T-helper 2 cell treated with Interferon-gamma antibody and Interleukin-4, amounts not matched to agents 100 ng/mL and 5 ng/mL, for 36 hours (primary cell): ENCODE data around the gene ERCC6L2. TPM values are rescaled to one million over a fixed set of nuclear protein-coding genes. Genes with fewer than 3 reads are reported as not detected.

Source experiments
- intact Hi-C: fragments of 100-400 bp; cut with micrococcal nuclease; formaldehyde crosslinking; loops from one replicate; pipeline ENCODE4 v1.15.1; 2023
- total RNA-seq: library from RNA; stranded (reverse); gene quantifications from 2 replicates; pipeline ENCODE4 v1.2.3, GENCODE V29; 2022

The ERCC6L2 gene, protein sequence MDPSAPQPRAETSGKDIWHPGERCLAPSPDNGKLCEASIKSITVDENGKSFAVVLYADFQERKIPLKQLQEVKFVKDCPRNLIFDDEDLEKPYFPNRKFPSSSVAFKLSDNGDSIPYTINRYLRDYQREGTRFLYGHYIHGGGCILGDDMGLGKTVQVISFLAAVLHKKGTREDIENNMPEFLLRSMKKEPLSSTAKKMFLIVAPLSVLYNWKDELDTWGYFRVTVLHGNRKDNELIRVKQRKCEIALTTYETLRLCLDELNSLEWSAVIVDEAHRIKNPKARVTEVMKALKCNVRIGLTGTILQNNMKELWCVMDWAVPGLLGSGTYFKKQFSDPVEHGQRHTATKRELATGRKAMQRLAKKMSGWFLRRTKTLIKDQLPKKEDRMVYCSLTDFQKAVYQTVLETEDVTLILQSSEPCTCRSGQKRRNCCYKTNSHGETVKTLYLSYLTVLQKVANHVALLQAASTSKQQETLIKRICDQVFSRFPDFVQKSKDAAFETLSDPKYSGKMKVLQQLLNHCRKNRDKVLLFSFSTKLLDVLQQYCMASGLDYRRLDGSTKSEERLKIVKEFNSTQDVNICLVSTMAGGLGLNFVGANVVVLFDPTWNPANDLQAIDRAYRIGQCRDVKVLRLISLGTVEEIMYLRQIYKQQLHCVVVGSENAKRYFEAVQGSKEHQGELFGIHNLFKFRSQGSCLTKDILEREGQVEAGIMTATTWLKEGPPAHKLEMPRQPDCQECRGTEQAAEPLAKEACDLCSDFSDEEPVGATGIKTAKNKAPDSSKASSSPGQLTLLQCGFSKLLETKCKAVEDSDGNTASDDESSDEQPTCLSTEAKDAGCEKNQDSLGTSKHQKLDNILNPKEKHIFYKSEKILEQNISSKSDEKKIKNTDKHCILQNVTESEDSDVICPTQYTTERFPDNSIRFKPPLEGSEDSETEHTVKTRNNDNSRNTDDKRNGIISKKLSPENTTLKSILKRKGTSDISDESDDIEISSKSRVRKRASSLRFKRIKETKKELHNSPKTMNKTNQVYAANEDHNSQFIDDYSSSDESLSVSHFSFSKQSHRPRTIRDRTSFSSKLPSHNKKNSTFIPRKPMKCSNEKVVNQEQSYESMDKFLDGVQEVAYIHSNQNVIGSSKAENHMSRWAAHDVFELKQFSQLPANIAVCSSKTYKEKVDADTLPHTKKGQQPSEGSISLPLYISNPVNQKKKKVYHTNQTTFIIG (N-terminal part only)
- 32.3 and 39.3 TPM in 2 replicates for total RNA-seq

- intact Hi-C loops, result loop anchor here (1.0 to 5.0 kb wide), 8 partner anchors 23 to 543 kb away; partner anchors contain the start of gene ZNF367
These were observed at the start of gene ERCC6L2 for GRCh38 chr9:95875305-95876137. TSS of gene ERCC6L2 (plus strand) at chr9:95875691. CDS start at chr9:95876039, 348 bp downstream.

DNA sequence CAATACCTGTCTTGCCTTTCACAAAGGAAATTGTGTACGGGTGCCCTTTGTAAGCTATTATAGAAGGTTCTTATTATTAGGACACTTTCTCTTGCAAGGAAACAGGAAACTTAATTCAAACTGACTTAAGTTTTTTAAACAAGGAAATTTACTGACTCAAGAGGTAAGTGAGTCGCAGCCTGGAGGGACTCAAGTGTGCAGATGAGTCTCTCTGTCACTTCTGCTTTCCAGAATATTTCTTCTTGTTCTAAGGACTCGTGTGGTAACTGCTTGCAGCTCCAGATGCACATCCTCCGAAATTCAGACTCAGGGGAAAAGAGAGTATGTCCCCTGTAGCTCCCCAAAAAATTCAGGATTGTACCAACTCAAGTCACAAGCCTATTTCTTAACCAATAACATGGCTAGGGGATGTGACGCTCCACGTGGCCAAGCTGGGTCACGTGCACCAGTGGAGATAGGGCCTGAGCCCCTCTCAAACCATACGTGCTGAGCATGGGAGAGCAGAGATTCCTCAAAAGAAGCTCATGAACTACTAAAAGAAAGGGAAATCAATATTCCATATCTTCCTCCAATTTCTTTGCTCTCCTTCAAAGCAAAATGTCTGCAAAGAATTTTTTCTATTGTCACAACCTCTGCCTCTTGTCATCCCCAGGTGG, 49.2 kb upstream of the ERCC6L2 start:
- intact Hi-C loops, result no loop called here

DNA sequence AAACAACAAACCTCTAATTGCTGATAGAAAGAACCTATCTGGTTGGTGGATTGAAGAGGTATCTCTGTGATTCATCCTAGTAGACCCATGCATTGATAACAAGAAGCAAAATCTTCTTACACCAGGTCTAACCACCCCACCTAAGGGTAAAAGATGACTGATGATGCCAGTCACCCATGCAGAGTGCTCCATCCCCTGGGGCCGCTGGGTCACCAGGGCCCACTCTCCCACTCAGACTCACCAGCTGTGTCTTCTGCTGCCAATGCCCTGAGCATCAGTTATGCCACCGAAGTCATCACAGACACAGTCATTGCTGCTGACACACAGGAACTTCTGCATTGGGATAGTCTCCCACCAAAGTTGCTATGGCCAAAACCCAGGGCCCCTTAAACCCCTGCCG, 44.7 kb upstream of the ERCC6L2 start:
- intact Hi-C loops, result no loop called here

- intact Hi-C loops, result no loop called here
These were observed 43.7 kb upstream of the ERCC6L2 start for GRCh38 chr9:95831810-95832209.

- intact Hi-C loops, result no loop called here
These were observed 41.8 kb upstream of the ERCC6L2 start for GRCh38 chr9:95833546-95834178.

DNA sequence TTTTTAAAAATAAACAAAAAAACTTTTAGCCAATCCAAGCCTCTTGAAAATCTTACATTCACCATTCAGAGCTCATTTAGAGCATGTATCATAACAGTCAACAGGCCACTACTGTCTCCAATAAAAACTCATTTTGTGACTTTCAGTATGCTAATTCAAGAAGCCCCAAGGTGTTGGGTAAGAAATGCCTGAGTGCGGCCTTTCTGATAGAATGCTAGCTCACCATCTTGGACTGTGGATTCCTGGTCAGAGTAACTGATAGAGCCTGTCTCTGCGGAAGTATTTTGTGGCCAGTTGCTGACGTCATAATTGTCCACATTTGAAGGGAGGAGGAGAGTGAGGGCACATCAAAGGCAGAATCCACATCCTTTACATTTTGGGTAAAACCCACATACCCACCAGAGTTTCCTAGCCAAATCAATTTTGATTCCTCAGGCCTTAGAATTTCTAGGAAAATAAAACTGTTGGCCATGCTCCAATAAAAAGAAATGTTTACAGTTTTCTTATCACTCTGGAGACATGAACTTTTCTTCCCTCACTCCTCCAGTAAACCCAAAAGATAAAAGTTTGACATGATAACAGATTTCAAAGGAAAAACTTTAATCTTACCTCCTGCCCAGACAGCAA, 41.1 kb upstream of the ERCC6L2 start:
- intact Hi-C loops, result no loop called here

GRCh38 chr9:95835393-95835792, 40.1 kb upstream of the ERCC6L2 start:
- intact Hi-C loops, result no loop called here

- intact Hi-C loops, result no loop called here
These were observed 39.4 kb upstream of the ERCC6L2 start for GRCh38 chr9:95836072-95836471.

- intact Hi-C loops, result no loop called here
These were observed 36.5 kb upstream of the ERCC6L2 start for GRCh38 chr9:95839012-95839411.

GRCh38 chr9:95840074-95840473, 35.4 kb upstream of the ERCC6L2 start:
- intact Hi-C loops, result no loop called here

- intact Hi-C loops, result no loop called here
These were observed 34.1 kb upstream of the ERCC6L2 start for GRCh38 chr9:95841377-95841776.

GRCh38 chr9:95845751-95846150, 29.7 kb upstream of the ERCC6L2 start:
- intact Hi-C loops, result no loop called here

GRCh38 chr9:95848764-95849163, 26.7 kb upstream of the ERCC6L2 start:
- intact Hi-C loops, result no loop called here

DNA sequence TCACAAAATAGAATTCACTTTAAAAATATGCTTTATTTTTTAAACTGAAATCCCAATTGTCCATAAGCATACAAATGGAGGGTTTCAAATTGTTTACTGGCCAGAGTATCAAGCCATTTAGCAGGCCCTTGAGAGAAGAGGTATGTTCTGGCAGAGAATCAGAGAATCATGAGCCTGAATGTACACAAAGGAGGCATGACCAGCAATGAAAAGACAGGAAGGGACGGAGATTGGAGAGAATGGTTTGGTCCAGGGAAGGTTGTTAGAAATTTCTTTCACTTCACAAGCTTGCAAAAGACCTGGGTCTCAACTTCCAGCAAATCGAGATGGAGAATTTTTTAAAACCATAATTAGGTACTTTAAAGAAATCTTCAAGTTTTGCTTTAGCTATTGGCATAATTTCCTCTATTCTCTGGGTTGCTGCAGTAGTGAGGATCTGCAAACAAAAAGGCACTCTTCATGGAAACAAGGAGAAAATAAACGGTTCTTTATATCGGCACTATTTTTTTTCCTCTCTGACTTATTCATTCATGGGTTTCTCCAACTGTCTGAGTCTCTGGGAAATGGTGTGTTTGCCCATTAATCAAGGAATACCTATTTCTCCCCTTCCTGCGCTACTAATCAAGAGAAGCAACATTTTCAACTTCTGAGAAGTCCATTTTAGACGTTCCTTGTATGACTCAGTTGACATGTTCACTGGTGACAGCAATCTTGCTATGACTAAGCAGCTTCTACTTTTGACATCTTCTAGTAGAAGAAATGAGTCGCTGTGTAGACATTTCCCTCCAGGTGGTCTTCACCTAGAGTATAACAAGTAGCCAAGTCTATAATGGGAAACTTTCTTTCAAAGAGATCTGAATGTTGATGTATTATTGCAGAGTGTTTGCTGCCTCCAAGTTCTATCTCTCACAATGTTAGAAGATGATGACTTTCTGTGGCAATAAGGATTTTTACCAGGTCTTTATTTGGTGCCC, 23.1 kb upstream of the ERCC6L2 start:
- intact Hi-C loops, result loop anchor here (1.0 to 2.0 kb wide), 2 partner anchors 23 to 30 kb away; partner anchors contain the start of gene ERCC6L2

GRCh38 chr9:95854386-95855020, 21.0 kb upstream of the ERCC6L2 start:
- intact Hi-C loops, result loop anchor here (5.0 kb wide), 1 partner anchor 208 kb away; no protein-coding TSS in a partner anchor

GRCh38 chr9:95855961-95856360, 19.5 kb upstream of the ERCC6L2 start:
- intact Hi-C loops, result loop anchor here (5.0 kb wide), 1 partner anchor 206 kb away; no protein-coding TSS in a partner anchor

DNA sequence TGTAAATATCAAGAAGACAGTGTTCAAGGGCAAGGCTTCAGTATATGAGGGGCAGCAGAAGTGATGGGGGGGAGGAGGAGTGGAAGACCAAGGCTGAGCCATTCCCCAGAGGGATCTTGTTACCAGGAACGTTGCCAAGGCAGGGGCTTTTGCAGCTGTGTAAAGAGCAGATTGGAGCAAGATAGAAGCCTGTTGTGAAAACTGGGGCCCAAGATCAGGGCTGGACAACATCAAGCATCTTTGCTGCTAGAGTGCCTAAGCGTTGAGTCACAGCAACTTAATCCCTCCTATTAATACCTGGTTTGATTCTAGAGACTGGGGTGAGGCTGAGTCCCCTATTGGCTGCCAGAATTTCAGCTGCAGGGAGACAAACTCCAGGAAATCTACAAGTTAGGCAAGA, 18.4 kb upstream of the ERCC6L2 start:
- intact Hi-C loops, result loop anchor here (5.0 kb wide), 1 partner anchor 205 kb away; no protein-coding TSS in a partner anchor
